Omental fat pad (tissue), 4 donors: ENCODE data around the gene NLGN1. TPM values are rescaled to one million over a fixed set of nuclear protein-coding genes. Genes with fewer than 3 reads are reported as not detected.

Source experiments
- ATAC-seq: fragments of 150-250 bp; one replicate; pipeline ENCODE4 v1.9.1; 2016; ENCODE audit warnings: mild to moderate bottlenecking, moderate library complexity; ENCODE audit not compliant: low FRiP score
- DNase-seq: peaks from one replicate; pipeline ENCODE4 v3.0.0-alpha.2; 2019; ENCODE audit warnings: low spot score
- total RNA-seq, 4 donors: library from RNA; depleted of rRNA; stranded (reverse); fragments of >200 nt; gene quantifications; one replicate each; pipeline ENCODE4 v1.1.0, GENCODE V29; 2016
- TF ChIP-seq, protein P1 (sequence below), 3 donors: fragments of 450-650 bp; IDR thresholded peaks; one replicate each; pipeline ENCODE4 v1.5.1; 2016 to 2017; ENCODE audit warnings: antibody characterized with exemption in 3 of 3, mild to moderate bottlenecking in 3 of 3, moderate library complexity in 2 of 3

Gene NLGN1
- total RNA-seq, 4 donors from 2014 or later = 5.3 to 17.4 (median 12.5) TPM

DNA sequence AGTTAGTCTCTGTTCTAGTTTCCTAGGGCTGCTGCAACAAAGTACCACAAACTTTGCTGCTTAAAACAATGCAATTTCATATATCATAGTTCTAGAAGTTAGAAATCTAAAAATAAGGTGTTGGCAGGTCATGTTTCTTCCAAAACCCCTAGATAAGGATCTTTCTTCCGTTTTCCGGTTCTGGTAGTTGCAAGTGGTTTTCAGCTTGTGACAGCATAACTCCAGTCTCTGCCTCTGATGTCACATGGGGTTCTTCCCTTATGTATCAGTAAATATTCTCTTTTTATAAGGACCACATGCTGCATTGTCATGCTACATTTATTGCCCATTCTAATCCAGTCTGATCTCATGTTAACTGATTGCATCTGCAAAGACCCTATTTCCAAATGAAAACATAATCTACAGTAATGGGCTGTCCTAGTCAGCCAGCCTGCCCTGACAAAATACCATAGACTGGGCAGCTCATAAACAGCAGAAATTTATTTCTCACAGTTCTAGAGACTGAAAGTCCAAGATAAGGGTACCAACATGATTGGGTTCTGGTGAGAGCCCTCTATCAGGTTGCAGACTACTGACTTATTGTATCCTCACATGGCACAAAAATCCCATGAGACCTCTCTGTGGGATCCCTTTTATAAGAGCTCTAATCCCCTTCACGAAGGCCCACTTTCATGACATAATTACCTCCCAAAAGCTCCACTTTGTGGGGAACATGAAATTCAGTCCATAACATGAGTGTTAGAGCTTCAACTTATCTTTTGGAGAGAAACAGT lies 819.6 kb downstream of the NLGN1 start:
- ATAC-seq (no peak), DNase-seq (no peak)
- TF ChIP-seq, protein P1, sequence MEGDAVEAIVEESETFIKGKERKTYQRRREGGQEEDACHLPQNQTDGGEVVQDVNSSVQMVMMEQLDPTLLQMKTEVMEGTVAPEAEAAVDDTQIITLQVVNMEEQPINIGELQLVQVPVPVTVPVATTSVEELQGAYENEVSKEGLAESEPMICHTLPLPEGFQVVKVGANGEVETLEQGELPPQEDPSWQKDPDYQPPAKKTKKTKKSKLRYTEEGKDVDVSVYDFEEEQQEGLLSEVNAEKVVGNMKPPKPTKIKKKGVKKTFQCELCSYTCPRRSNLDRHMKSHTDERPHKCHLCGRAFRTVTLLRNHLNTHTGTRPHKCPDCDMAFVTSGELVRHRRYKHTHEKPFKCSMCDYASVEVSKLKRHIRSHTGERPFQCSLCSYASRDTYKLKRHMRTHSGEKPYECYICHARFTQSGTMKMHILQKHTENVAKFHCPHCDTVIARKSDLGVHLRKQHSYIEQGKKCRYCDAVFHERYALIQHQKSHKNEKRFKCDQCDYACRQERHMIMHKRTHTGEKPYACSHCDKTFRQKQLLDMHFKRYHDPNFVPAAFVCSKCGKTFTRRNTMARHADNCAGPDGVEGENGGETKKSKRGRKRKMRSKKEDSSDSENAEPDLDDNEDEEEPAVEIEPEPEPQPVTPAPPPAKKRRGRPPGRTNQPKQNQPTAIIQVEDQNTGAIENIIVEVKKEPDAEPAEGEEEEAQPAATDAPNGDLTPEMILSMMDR (IDR thresholded peaks at IDR 0.05) = no peak

DNA sequence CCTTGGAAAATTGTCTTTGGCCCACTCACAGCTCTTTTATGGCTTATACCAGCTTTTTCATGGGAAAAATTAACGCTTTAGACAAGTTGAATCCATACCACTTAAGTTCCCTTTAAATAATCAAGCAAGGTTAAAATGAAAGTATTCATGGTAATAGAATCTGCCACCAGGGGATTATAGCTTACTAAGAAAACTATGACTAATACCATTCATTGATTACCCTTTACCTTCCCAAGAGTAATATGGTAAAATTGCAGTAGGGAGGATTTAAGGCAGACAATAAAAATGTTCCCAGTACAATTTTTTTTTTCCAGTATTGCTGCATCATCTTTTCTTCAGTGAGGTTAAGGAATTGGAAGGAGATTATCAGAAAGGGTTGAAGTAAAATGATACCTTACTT lies 820.5 kb downstream of the NLGN1 start:
- ATAC-seq = no peak
- no peak for DNase-seq
- TF ChIP-seq, protein P1 (IDR thresholded peaks at IDR 0.05) = no peak

DNA sequence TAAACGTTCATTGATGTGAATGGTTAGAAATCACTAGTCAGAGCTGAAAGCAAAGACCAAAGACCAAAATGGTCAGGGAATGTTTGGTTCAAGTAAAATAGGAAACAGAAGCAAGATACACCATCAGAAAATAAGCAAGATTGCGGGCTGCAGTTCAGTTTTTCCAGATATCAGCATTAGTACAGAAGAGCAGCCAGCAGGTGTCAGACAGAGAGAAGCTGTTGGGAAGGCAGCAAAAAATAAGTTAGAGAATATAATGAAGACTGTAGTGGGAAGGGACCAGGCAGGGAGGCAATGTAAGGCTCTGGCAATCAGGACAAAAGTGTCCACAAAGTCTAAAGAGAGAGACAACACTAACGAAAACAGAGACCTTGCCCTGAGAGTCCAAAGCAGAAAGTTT lies 822.2 kb downstream of the NLGN1 start:
- TF ChIP-seq, protein P1 (IDR thresholded peaks at IDR 0.05) = no peak
- DNase-seq (no peak), ATAC-seq (no peak)

DNA sequence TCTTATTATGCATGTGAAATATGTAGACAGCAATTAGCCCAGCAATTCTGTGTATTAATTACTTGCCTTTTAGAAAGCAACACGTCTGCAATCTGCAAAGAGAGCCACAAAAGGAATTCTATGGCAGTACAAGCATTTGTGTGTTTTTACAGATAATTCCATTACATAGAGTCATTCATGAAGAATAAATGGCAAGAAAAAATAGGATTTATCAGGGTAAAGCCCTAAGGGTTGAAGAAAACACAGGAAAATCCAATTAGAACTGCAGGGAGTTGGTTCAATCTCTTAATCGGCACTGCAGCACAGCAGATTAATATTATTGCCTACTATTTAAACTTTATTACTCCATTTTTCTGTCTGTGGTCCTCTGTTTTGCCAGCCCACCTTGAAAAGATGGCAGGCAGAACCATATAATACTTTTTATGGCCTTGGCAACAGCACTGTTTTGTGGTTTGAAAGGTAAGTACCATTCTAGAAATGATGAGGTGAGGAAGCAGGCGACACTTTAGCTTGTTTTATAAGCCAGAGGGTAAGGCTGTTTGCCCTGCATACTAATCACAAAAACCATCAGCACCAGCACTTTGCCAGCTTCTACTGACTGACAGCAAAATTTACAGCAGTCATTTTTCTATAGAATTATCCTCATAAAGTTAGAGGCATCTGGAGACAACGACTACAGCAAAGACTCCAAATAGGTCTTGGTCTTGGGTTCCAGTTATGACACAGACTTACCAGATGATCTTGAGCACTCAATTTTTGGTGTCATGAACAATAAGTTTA lies 823.4 kb downstream of the NLGN1 start:
- TF ChIP-seq, protein P1 (IDR thresholded peaks at IDR 0.05) = no peak
- ATAC-seq = no peak
- DNase-seq = no peak

DNA sequence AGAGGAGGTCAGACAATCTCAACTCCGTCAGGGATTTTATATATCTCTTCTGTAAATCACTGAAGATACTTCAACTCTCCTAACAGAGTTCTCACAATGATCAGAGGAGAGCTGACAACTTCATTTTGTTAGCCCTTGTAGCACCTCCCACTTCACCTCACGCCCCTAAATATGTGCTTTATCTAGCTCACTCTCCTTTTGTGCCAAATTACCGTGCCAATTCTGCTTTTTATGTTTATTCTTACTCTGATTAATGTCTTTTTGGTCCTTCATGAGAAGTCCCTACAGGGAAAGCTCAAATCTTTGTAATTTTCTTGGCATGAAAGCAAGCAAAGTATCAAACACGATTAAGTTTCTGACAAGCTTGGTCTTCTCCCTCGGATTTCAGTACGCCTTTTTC lies 825.5 kb downstream of the NLGN1 start:
- no peak for ATAC-seq
- TF ChIP-seq, protein P1 (IDR thresholded peaks at IDR 0.05) = no peak
- DNase-seq = no peak

DNA sequence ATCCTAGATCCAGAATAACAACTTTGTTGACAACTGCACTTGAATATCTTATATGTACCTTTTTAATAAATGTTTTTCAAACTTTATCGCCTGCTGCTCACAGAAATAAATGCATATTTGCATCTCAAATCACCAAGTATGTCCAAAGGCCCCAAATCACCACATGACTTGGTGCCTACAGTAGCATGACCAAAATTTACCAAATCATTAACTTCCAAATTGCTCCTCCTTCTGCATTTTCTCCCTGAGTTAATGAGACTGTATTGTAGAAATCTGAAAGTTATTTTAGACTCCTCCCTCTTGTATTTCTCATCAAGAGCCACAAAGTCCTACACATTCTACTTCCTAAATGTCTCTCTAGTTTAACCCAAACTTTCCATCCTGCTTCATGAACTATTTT lies 826.1 kb downstream of the NLGN1 start:
- TF ChIP-seq, protein P1 (IDR thresholded peaks at IDR 0.05) = no peak
- DNase-seq (no peak), ATAC-seq (no peak)
